Measurements from ENCODE around the gene HSD17B7.
"Not testable (repeated sequence)": the region's sequence is repeated elsewhere in the genome, so short reads cannot be mapped to it uniquely, and the experiment has no call there.

The HSD17B7 gene

GRCh38 chr1:162812357-162812756 is 21.9 kb downstream of the HSD17B7 start:
- not testable (repeated sequence) for DNase-seq (ENCODE audit: low read depth, low spot score)

- not testable (repeated sequence) for DNase-seq (ENCODE audit: low read depth, low spot score)
These were observed 27.6 kb downstream of the HSD17B7 start for GRCh38 chr1:162818136-162818535.

GRCh38 chr1:162818666-162819065 is 28.2 kb downstream of the HSD17B7 start:
- not testable (repeated sequence) for DNase-seq (ENCODE audit: low read depth, low spot score)

- DNase-seq (ENCODE audit: low read depth, low spot score) = no peak
These were observed 32.1 kb downstream of the HSD17B7 start for GRCh38 chr1:162822391-162823200.

- no peak for DNase-seq (ENCODE audit: low read depth, low spot score)
These were observed 32.7 kb downstream of the HSD17B7 start for GRCh38 chr1:162823231-162823630.

GRCh38 chr1:162823771-162824525 is 33.4 kb downstream of the HSD17B7 start:
- no peak for DNase-seq (ENCODE audit: low read depth, low spot score)

GRCh38 chr1:162829268-162829667 is 38.8 kb downstream of the HSD17B7 start:
- no peak for DNase-seq (ENCODE audit: low read depth, low spot score)

GRCh38 chr1:162832470-162832869 is 42.0 kb downstream of the HSD17B7 start:
- no peak for DNase-seq (ENCODE audit: low read depth, low spot score)

- no peak for DNase-seq (ENCODE audit: low read depth, low spot score)
These were observed 44.8 kb downstream of the HSD17B7 start for GRCh38 chr1:162835157-162835899.

- DNase-seq (ENCODE audit: low read depth, low spot score) = no peak
These were observed 48.4 kb downstream of the HSD17B7 start for GRCh38 chr1:162838863-162839262.

- no peak for DNase-seq (ENCODE audit: low read depth, low spot score)
These were observed 49.8 kb downstream of the HSD17B7 start for GRCh38 chr1:162840250-162840839.

- no peak for DNase-seq (ENCODE audit: low read depth, low spot score)
These were observed 53.7 kb downstream of the HSD17B7 start for GRCh38 chr1:162844153-162844552.

GRCh38 chr1:162846256-162847212 is 56.0 kb downstream of the HSD17B7 start:
- DNase-seq (ENCODE audit: low read depth, low spot score) = no peak

- peak; percentile 79 for DNase-seq (ENCODE audit: low read depth, low spot score)
These were observed 57.4 kb downstream of the HSD17B7 start for GRCh38 chr1:162847839-162848453.

GRCh38 chr1:162849711-162850110 is 59.2 kb downstream of the HSD17B7 start:
- no peak for DNase-seq (ENCODE audit: low read depth, low spot score)

GRCh38 chr1:162851341-162851740 is 60.8 kb downstream of the HSD17B7 start:
- DNase-seq (ENCODE audit: low read depth, low spot score) = no peak

GRCh38 chr1:162854245-162854882 is 63.9 kb downstream of the HSD17B7 start:
- peak; percentile 10 for DNase-seq (ENCODE audit: low read depth, low spot score)

- no peak for DNase-seq (ENCODE audit: low read depth, low spot score)
These were observed 65.1 kb downstream of the HSD17B7 start for GRCh38 chr1:162855461-162856150.

GRCh38 chr1:162856260-162856659 is 65.8 kb downstream of the HSD17B7 start:
- DNase-seq (ENCODE audit: low read depth, low spot score) = no peak

All from activated CD4-positive, CD25-positive, alpha-beta regulatory T cell treated with anti-CD3 and anti-CD28 coated beads, Interleukin-2, amount 50 U/mL, for 16 hours (primary cell).